ENCODE measurements around the gene SARDH.

GRCh38 chr9:133693116-133693515, 45.0 kb downstream of the SARDH start:
- no peak for TF ChIP-seq CTCF (IDR thresholded peaks at IDR 0.05)
- TF ChIP-seq POLR2A (IDR thresholded peaks at IDR 0.05), result no peak
- TF ChIP-seq EP300 (IDR thresholded peaks at IDR 0.05), result no peak
